Mesothelial cell of epicardium (in vitro differentiated cells): ENCODE results near the gene KRTAP19-4. TPM values are rescaled to one million over a fixed set of nuclear protein-coding genes. Genes with fewer than 3 reads are reported as not detected.
"Not testable (repeated sequence)": the region's sequence is repeated elsewhere in the genome, so short reads cannot be mapped to it uniquely, and the experiment has no call there.

Source experiments
- DNase-seq, 2 experiments: peaks; one replicate each; pipeline ENCODE4 v3.0.0; 2021; ENCODE audit warnings: low spot score in 2 of 2; ENCODE audit not compliant: unreplicated experiment in 2 of 2
- H3K27ac Mint-ChIP-seq: 2 replicates; pipeline ENCODE4 v1.8.0; 2021; ENCODE audit warnings: mixed read lengths
- H3K27me3 Mint-ChIP-seq: 2 replicates; pipeline ENCODE4 v1.8.0; 2021; ENCODE audit warnings: low read depth, mixed read lengths
- H3K36me3 Mint-ChIP-seq: 2 replicates; pipeline ENCODE4 v1.8.0; 2021; ENCODE audit warnings: mixed read lengths
- H3K4me1 Mint-ChIP-seq: 2 replicates; pipeline ENCODE4 v1.8.0; 2021; ENCODE audit warnings: mixed read lengths
- H3K4me3 Mint-ChIP-seq: 2 replicates; pipeline ENCODE4 v1.8.0; 2021; ENCODE audit warnings: mild to moderate bottlenecking, moderate library complexity, mixed read lengths
- H3K9me3 Mint-ChIP-seq: 2 replicates; pipeline ENCODE4 v1.8.0; 2021; ENCODE audit warnings: mixed read lengths
- total RNA-seq: library from RNA; stranded (reverse); gene quantifications from 3 replicates; pipeline ENCODE4 v1.2.1, GENCODE V29; 2021
- TF ChIP-seq, protein P1 (sequence below): fragments of 200-600 bp; sonication (generic); IDR thresholded peaks from one replicate; pipeline ENCODE4 v1.5.0; 2021; ENCODE audit warnings: antibody characterized with exemption; ENCODE audit not compliant: unreplicated experiment

Gene KRTAP19-4, protein sequence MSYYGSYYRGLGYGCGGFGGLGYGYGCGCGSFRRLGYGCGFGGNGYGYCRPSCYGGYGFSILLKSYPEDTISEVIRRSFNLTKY
- total RNA-seq = not detected in 3 replicates

DNA sequence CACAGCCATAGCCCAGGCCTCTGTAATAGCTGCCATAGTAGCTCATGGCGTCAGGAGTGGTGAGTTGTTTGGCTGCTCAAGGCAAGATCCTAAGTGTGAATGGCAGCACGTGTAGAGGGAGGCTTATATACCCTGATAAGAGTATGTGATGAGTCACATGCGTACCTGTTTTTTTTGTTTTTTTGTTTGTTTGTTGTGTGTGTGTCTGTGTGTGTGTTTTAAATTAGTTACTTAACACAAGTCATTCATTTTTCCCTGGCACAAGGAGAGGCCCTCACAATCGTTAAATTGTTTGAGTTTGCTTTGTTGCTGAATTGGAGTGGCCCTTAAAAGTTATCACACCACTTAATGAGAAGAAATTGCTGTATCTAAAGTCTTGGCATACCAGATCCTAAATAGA lies at the start of gene KRTAP19-4:
Gene KRTAP19-4, minus strand, starts transcription at position 101 of the 400 bp plus-strand sequence. Its CDS starts 55 bp downstream, at position 46.
- no peak within 1 kb of the TSS for H3K4me3 Mint-ChIP-seq
- H3K36me3 Mint-ChIP-seq = no peaks in the 10 kb centered on the region
- H3K9me3 Mint-ChIP-seq = peaks cover 4% of the 10 kb centered on the region
- H3K4me1 Mint-ChIP-seq = no peaks in the 10 kb centered on the region
- no peaks in the 10 kb centered on the region for H3K27me3 Mint-ChIP-seq
- no peak for DNase-seq
- TF ChIP-seq, protein P1, sequence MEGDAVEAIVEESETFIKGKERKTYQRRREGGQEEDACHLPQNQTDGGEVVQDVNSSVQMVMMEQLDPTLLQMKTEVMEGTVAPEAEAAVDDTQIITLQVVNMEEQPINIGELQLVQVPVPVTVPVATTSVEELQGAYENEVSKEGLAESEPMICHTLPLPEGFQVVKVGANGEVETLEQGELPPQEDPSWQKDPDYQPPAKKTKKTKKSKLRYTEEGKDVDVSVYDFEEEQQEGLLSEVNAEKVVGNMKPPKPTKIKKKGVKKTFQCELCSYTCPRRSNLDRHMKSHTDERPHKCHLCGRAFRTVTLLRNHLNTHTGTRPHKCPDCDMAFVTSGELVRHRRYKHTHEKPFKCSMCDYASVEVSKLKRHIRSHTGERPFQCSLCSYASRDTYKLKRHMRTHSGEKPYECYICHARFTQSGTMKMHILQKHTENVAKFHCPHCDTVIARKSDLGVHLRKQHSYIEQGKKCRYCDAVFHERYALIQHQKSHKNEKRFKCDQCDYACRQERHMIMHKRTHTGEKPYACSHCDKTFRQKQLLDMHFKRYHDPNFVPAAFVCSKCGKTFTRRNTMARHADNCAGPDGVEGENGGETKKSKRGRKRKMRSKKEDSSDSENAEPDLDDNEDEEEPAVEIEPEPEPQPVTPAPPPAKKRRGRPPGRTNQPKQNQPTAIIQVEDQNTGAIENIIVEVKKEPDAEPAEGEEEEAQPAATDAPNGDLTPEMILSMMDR = no peak
- H3K27ac Mint-ChIP-seq = no peak within 1 kb of the TSS

DNA sequence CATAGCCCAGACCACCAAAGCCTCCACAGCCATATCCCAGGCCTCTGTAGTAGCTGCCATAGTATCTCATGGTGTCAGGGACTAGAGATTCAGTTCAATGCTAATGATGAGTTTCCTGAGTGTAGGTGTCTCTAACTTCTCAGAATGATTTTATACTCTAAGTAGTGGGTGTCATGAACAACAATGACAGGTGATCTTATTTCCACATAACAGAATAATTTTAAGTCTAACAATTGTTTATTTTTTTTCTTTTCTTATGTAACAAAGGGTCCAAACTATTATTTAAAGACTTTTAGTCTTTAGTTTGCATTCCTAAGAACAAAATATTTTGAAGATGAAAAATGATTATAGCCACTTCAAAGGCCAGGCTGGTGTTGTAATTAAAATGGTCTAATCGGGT lies 44.8 kb upstream of the KRTAP19-4 start, which contains the start of gene KRTAP19-6:
Gene KRTAP19-6, minus strand, starts transcription at position 101 of the 400 bp plus-strand sequence. Its CDS starts 31 bp downstream, at position 70.
- H3K36me3 Mint-ChIP-seq = no peaks in the 10 kb centered on the region
- H3K9me3 Mint-ChIP-seq = peaks cover 33% of the 10 kb centered on the region

DNA sequence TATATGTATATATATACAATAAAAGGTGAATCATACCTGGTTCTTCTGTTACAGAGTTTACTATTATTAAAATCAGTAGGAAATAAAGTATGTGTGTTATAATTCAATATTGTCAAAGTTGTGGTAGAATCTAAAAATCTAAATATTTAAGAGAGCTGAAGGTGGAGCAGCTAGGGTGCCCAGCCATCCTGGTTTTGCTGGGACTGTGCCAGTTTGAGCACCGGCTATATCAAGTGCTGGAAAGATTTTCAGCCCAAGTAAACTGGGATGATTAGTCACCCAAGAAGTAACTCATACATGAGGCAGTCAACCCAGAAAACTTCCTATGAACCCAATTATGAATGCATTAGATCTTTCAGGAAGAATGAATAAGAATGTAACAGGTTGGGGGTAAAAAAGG lies 21.9 kb upstream of the KRTAP19-4 start:
- peaks cover 31% of the 10 kb centered on the region for H3K9me3 Mint-ChIP-seq
- no peaks in the 10 kb centered on the region for H3K36me3 Mint-ChIP-seq
- H3K27ac Mint-ChIP-seq = no peak overlapping the region

More for the DNA sequence above, 44.8 kb upstream of the KRTAP19-4 start, which contains the start of gene KRTAP19-6:
- DNase-seq = no peak
- H3K27ac Mint-ChIP-seq = no peak within 1 kb of the TSS
- H3K4me3 Mint-ChIP-seq = no peak within 1 kb of the TSS
- TF ChIP-seq, protein P1 = no peak
- no peaks in the 10 kb centered on the region for H3K4me1 Mint-ChIP-seq
- H3K27me3 Mint-ChIP-seq = no peaks in the 10 kb centered on the region

DNA sequence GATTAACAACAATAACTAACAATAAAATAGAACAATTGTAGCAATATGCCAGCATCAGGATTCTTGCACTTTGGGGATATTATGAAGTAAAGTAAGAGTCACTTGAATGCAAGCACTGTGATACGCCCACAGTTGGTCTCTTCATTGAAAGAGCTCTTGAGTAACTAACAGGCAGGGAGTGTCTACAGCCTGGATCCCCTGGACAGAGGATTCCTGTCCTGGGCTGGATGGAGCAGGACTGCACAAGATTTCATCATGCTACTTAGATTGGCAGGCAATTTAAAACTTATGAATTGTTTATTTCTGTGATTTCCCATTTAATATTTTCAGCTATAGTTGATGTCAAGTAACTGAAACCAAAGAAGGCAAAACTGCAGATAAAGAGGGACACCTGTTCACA lies 18.7 kb upstream of the KRTAP19-4 start:
- DNase-seq = no peak
- H3K4me1 Mint-ChIP-seq = no peaks in the 10 kb centered on the region
- no peak overlapping the region for H3K27ac Mint-ChIP-seq
- no peak overlapping the region for H3K4me3 Mint-ChIP-seq
- H3K36me3 Mint-ChIP-seq = no peaks in the 10 kb centered on the region
- no peaks in the 10 kb centered on the region for H3K27me3 Mint-ChIP-seq
- TF ChIP-seq, protein P1 = no peak
- H3K9me3 Mint-ChIP-seq = peaks cover 31% of the 10 kb centered on the region

More for the DNA sequence above, 21.9 kb upstream of the KRTAP19-4 start:
- TF ChIP-seq, protein P1 = no peak
- no peak for DNase-seq
- Mint-ChIP-seq H3K4me3 (no peak overlapping the region), H3K27me3 (no peaks in the 10 kb centered on the region), H3K4me1 (no peaks in the 10 kb centered on the region)

DNA sequence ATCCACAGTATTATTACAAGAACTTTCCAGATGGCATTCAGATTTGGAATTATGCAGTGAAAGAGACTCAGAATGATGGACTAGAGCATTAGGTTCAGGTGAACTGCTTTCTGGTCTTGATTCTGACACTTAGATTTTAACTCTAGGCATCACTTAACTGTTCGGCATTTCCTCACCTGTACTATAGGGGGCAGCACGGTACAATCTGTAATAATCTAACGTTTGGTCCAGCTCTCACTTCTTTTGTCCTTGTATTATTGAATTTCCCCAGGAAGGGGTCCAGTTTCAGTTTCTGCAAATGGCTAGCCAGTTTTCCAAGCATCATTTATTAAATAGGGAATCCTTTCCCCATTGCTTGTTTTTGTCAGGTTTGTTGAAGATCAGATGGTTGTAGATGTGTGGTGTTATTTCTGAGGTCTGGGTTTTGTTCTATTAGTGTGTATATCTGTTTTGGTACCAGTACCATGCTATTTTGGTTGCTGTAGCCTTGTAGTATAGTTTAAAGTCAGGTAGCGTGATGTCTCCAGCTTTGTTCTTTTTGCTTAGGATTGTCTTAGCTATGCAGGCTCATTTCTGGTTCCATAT lies 8.7 kb upstream of the KRTAP19-4 start:
- not testable (repeated sequence) for H3K36me3 Mint-ChIP-seq, H3K4me3 Mint-ChIP-seq, DNase-seq, H3K27me3 Mint-ChIP-seq, H3K4me1 Mint-ChIP-seq, H3K27ac Mint-ChIP-seq
- peaks cover 11% of the 10 kb centered on the region for H3K9me3 Mint-ChIP-seq
- TF ChIP-seq, protein P1 = peak; percentile 53
